GM18868 (cell line): ENCODE results near the gene CTTN.
"Not testable (repeated sequence)": the region's sequence is repeated elsewhere in the genome, so short reads cannot be mapped to it uniquely, and the experiment has no call there.

ENCODE experiments used
- ATAC-seq: cut with Tn5 transposase; IDR thresholded peaks from one replicate; pipeline ENCODE4 v1.9.1; 2021; ENCODE audit warnings: mild to moderate bottlenecking, moderate library complexity; ENCODE audit not compliant: unreplicated experiment

The CTTN gene

DNA sequence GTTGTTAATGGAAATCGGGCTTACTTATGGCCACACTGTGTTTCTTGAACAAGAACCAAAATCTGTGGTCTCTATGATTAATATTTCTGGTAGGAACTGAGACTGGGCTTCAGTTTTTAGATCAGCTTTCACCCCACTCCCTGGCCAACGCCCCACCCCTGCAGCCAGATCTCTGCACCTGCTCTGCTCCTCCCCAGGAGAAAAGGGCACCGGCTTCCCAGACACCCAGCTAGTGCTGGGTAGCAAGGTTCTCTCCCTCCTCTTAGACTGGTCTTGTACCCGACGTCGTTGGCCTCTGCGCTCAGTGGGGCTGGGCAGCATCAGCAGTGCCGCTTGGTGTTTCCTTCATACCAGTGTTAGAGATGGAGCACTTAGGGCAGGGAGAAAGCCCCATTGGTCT, 17.0 kb upstream of the CTTN start:
- no peak for ATAC-seq

DNA sequence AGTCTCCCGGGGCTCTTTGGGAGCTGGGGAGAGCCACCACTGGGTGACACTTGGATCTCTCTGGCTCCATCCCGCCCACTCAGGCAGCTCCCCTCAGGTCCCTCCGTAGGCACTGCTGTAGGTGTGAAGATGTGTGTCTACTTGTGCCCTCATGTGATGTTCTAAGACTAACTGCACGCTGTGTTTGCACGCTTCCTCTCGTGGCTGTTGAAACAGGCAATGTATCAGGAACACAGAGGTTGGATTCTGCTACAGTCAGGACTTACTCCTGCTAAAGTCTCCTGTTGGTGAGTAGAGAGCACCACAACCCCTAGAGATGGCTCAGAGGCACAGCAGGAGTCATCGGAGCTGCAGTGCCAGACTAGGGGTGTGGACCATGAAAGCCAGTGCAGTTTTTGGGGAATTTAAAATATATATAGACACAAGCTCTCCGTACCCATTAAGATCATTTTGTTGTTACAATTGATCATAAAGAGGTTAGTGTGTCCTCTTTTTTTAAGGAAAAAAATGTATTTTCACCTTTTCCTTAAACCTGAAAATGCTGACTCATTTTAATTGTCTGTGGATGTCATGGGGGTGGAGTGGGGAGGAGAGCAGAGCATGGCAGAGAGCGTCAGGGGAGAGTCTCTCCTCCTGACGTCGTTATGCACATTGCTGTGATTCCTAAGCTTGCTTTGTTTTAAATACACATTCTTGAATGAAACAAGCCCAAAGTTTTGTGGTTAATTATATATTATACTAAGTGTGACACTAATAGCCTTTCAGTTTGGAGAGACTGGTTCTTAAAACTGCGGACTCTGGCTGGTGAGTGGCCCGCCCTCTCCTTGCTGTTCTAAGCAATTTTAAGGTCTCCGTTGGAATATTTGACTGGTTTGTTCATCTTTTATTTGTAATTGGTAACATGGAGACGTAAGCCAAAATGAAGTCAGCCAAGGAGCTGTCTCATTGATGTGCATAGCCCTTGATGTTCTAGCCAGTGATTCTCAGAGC, 16.2 kb upstream of the CTTN start:
- no peak for ATAC-seq

- ATAC-seq, result no peak
Measured at GRCh38 chr11:70383664-70384565, 14.4 kb upstream of the CTTN start.

GRCh38 chr11:70384566-70385152, 13.7 kb upstream of the CTTN start:
- no peak for ATAC-seq

- ATAC-seq, result no peak
Measured at GRCh38 chr11:70387564-70387963, 10.8 kb upstream of the CTTN start.

DNA sequence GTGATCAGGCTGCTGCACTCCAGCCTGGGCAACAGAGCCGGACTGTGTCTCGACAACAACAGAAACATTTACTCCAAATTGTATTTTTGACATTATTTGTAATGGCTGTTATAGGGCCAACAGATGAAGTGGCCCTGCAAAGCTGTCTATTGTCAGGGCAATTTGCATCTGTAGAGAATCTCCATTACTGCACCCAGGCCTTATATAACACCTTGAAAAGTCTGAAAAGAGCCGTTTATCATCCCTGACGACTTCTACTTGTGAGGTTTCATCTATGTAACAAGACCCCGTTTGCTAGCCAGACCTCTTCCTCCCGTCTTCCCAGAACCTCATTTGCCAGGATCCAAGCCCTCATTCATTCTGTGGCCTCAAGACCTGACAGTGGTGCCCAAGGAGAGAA, 9.1 kb upstream of the CTTN start:
- no peak for ATAC-seq

- ATAC-seq, result not testable (repeated sequence)
Measured at GRCh38 chr11:70390882-70391281, 7.4 kb upstream of the CTTN start.

DNA sequence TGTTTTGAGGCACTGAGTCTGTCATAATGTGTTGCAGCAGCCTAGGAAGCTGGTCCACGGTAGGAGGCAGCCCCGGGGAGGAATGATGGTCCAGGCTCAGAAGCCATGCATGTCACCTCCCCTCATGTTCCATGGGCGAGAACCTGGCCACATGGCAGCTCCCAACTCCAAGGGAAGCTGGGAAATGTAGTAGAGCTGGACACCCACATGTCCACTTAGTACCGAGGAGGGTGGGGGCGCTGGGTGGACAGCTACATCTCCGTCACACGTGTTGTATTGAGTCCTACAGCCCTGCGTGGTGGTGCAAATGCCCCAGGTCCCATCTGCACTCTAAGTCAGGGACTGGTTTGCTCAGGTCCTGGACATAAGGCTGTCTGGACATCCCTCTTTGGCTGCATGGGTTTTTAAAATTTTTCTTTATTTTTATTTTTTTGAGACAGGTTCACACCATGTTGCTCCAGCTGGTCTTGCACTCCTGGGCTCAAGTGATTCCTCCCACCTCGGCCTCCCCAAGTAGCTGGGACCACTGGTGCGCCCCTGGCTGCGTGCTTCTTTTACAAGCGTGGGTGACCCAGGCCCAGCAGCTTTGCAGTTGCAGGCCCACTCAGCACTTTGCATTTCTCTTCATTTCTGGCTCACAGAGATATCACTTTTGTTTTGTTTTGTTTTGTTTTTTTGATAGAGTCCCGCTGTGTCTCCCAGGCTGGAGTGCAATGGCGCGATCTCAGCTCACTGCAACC, 3.9 kb upstream of the CTTN start:
- no peak for ATAC-seq

DNA sequence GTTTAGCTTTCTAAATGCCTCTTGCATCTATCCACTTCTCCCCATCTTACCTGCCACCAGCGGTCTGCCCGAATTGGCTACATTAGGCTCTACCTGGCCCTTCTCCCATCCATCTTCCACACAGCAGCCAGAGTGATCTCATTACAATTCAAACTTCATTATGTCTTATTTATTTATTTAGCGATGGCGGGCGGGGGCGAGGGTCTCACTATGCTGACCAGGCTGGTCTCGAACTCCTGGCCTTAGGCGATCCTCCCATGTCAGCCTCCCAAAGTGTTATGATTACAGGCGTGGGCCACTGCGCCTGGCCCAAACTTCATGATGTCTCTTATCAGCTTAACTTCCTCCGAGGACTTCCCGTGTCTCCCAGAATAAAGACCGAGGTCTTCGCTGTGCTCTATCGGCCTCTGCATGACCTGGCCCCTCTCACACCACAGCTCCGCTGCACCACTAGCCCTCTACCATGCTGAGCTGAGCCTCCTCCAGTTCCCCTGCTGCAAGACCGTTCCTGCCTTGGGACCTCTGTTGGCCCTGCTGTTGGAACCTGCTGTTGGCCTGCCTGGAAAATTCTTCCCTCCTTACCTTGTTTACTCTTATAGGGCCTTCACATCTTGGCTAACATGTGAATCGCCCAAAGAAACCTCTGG, 870 bp upstream of the CTTN start:
- no peak for ATAC-seq

- ATAC-seq, result no peak
Measured at GRCh38 chr11:70398834-70399680, 728 bp downstream of the CTTN start.

GRCh38 chr11:70399681-70400112, 1.4 kb downstream of the CTTN start:
- ATAC-seq, result no peak

- no peak for ATAC-seq
Measured at GRCh38 chr11:70400643-70401042, 2.3 kb downstream of the CTTN start.

DNA sequence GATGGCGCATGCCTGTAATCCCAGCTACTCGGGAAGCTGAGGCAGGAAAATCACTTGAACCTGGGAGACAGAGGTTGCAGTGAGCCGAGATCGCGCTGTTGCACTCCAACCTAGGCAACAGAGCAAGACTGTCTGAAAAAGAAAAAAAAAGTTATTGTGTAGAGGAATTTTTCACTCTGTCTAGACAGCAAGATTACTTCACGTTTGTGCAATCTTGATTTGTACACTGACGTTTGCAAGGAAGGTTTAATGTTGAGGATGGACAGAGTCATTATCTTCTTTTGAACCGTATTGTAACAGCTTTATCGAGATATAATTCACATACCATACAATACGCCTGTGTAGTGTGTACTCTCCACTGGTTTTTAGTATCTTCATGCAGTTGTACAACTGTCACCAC, 3.7 kb downstream of the CTTN start:
- no peak for ATAC-seq

GRCh38 chr11:70402685-70403084, 4.4 kb downstream of the CTTN start:
- no peak for ATAC-seq

GRCh38 chr11:70404244-70404643, 5.9 kb downstream of the CTTN start:
- no peak for ATAC-seq

DNA sequence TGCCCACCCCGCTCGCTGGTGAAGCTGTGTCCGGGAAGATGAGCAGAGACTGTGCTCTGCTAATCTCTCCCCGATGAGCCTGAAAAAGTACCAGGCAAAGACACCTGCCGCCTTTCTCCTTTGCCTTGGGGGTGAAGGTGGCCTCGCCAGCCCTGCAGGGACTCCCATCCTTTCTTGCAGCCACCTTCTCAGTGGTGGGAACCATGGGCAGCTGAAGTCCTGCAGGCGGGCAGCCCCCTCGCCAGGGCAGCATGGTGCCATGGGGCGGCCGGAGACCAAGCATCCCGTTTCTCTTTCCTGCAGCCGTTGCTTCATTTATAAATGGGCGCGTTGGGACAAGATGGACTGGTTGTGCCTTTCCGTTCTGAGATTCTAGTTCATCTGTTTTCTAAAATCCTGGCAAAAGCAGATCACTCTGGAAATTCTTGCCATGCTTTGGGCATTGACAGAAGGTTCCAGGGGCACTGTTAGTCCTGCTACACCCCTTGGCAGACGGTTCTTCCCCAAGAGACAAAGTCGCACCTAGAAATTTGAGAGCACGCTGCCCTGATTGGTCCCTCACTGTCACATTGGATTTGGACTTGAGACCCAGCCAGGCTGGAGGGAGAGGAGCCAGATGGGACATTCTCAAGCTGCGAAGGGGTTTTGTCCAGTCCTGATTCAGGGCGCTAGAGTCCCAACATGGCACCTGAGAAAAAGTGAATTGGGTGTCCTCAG, 7.5 kb downstream of the CTTN start:
- ATAC-seq, result no peak

GRCh38 chr11:70407121-70407520, 8.8 kb downstream of the CTTN start:
- ATAC-seq, result no peak

DNA sequence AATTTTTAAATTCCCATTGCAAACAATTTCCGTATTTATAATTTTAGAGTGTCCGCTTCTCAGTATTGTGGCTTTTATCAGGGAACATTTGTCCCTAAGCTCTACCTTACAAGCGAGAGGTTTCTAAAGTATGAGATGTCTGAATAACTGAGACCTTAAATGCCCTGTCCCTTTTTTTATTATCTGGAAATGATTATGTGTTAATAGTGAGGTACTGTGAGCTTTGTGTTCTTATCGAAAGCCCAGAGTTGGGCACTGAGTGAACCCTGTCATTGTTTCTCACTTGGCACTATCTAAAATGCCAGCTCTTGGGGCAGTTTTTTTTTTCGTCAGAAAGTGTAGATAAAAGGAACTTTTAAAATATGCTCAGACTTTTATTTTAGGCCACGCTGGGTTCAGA, 9.5 kb downstream of the CTTN start:
- ATAC-seq, result no peak

- ATAC-seq, result not testable (repeated sequence)
Measured at GRCh38 chr11:70408326-70408725, 10.0 kb downstream of the CTTN start.
